HuH-7.5 (cell line): ENCODE results near the gene ENPP5.
"Not testable (repeated sequence)": the region's sequence is repeated elsewhere in the genome, so short reads cannot be mapped to it uniquely, and the experiment has no call there.

Experiments
- DNase-seq: peaks from one replicate; pipeline ENCODE4 v3.0.0; 2011; ENCODE audit warnings: low spot score

ENPP5 gene

GRCh38 chr6:46175446-46175845, 4.7 kb upstream of the ENPP5 start:
- DNase-seq = no peak

GRCh38 chr6:46174904-46175303, 4.1 kb upstream of the ENPP5 start:
- no peak for DNase-seq

GRCh38 chr6:46172176-46172575, 1.4 kb upstream of the ENPP5 start:
- no peak for DNase-seq

GRCh38 chr6:46160102-46160501, 10.7 kb downstream of the ENPP5 start:
- DNase-seq = no peak

- DNase-seq = no peak
Measured at GRCh38 chr6:46159229-46159628, 11.6 kb downstream of the ENPP5 start.

- DNase-seq = no peak
Measured at GRCh38 chr6:46156701-46157100, 14.1 kb downstream of the ENPP5 start.

- not testable (repeated sequence) for DNase-seq
Measured at GRCh38 chr6:46149066-46149465, 21.7 kb downstream of the ENPP5 start.

- no peak for DNase-seq
Measured at GRCh38 chr6:46144270-46144669, 26.5 kb downstream of the ENPP5 start.

GRCh38 chr6:46138281-46138680, 32.5 kb downstream of the ENPP5 start:
- no peak for DNase-seq

GRCh38 chr6:46137387-46137786, 33.4 kb downstream of the ENPP5 start:
- DNase-seq = no peak

GRCh38 chr6:46136831-46137230, 33.9 kb downstream of the ENPP5 start:
- no peak for DNase-seq

- no peak for DNase-seq
Measured at GRCh38 chr6:46135176-46135575, 35.6 kb downstream of the ENPP5 start.

- DNase-seq = no peak
Measured at GRCh38 chr6:46134216-46134615, 36.6 kb downstream of the ENPP5 start.

- DNase-seq = not testable (repeated sequence)
Measured at GRCh38 chr6:46131291-46131690, 39.5 kb downstream of the ENPP5 start.

- DNase-seq = no peak
Measured at GRCh38 chr6:46130666-46131065, 40.1 kb downstream of the ENPP5 start.

GRCh38 chr6:46129629-46130511, 40.9 kb downstream of the ENPP5 start, which contains the start of gene ENPP4:
Gene ENPP4 (plus strand): TSS chr6:46129989. CDS start chr6:46139584, 9,595 bp downstream.
- peak; percentile 85 for DNase-seq

- DNase-seq = no peak
Measured at GRCh38 chr6:46129291-46129628, 41.5 kb downstream of the ENPP5 start.

GRCh38 chr6:46128476-46128875, 42.3 kb downstream of the ENPP5 start:
- DNase-seq = no peak

GRCh38 chr6:46119679-46120078, 51.1 kb downstream of the ENPP5 start:
- DNase-seq = not testable (repeated sequence)

GRCh38 chr6:46118836-46119235, 51.9 kb downstream of the ENPP5 start:
- no peak for DNase-seq

GRCh38 chr6:46118157-46118556, 52.6 kb downstream of the ENPP5 start:
- no peak for DNase-seq

- DNase-seq = no peak
Measured at GRCh38 chr6:46116289-46116688, 54.5 kb downstream of the ENPP5 start.

- DNase-seq = no peak
Measured at GRCh38 chr6:46115634-46116033, 55.1 kb downstream of the ENPP5 start.

GRCh38 chr6:46113370-46113769, 57.4 kb downstream of the ENPP5 start:
- no peak for DNase-seq
